Stimulated activated CD4-positive, alpha-beta T cell treated with anti-CD3 and anti-CD28 coated beads, Interleukin-2, amount 100 ng/mL, for 48 hours (primary cell): Measurements from ENCODE around the gene LRMDA.
"Not testable (repeated sequence)": the region's sequence is repeated elsewhere in the genome, so short reads cannot be mapped to it uniquely, and the experiment has no call there.

Source experiments
- DNase-seq, 2 donors: peaks; one replicate each; pipeline ENCODE4 v3.0.0-alpha.2; 2020

Gene LRMDA

GRCh38 chr10:76037531-76038155 lies 606.2 kb downstream of the LRMDA start:
- DNase-seq: no peak

GRCh38 chr10:76038696-76039095 lies 607.3 kb downstream of the LRMDA start:
- DNase-seq: no peak

DNA sequence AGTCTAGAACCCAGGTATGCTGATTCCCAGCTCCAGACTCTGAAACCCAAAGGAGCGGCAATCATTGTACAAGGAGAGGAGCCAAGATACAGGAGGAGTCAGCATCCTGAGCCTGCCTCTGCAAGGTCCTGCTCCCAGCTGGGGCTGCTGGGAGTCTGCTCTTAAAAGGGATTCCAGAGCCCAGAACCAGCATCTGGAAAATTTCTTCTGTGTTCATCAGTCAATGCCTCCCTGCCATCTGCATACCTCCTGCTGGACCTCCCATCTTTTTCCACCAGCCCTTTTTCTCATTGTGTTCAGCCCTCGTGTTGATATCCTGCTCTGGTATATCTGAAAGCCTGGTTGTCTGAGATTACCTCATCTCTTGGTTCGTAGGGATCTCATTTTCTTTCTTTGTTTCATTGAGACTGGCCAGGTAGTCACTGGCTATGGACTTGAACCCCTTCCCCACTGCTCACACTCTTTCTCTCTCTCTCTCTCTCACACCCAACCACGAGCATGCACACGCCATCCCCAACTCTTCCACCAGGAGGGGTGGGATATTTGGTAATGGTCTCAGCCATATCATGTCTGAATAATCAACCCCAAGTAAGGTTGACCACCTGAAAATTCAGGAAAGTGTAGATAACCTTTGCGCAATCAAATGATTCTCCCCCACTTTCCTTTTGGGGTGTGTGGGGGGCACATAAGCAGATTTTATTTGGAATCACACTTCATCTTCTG lies 608.8 kb downstream of the LRMDA start:
- no peak for DNase-seq

GRCh38 chr10:76040830-76041220 lies 609.4 kb downstream of the LRMDA start:
- DNase-seq: no peak

GRCh38 chr10:76041551-76041950 lies 610.1 kb downstream of the LRMDA start:
- no peak for DNase-seq

DNA sequence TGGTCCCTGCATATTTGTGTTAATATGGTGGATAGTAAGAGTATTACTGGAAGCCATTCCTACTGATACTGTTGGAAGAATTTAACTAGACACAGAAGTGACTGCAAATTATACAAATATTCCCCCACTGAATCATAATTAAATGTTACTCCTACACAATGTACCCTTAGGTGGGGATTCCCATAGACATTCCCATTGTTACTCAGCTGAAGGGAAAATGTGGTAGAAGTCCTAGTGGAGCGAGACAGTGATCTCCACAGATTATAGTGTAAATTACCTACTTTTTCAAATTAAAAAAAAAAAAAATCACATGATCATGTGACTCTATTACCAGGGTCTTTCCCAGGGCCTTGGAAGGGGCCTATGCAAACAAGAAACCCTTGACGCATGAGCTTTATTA lies 611.8 kb downstream of the LRMDA start:
- no peak for DNase-seq

- DNase-seq: no peak
Observed at GRCh38 chr10:76044751-76045150, 613.3 kb downstream of the LRMDA start.

GRCh38 chr10:76045174-76045573 lies 613.8 kb downstream of the LRMDA start:
- no peak for DNase-seq

DNA sequence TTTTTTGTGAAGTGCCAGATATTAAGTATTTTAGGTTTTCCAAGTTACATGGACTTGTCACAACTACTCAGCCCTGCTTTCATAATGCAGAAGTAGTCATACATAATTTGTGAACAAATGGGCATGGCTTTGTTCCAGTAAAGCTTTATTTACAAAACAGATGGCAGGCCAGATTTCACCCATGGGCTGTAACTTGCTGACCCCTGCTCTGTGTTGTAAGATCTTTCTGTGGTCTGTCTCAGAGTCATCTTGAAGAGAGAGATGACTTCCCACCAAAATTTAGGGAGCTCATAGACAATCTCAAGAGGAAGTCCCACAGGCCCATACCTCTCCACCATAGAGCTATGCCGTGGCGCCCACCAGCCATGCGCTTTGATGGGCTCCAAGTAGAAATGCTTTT lies 616.1 kb downstream of the LRMDA start:
- no peak for DNase-seq

DNA sequence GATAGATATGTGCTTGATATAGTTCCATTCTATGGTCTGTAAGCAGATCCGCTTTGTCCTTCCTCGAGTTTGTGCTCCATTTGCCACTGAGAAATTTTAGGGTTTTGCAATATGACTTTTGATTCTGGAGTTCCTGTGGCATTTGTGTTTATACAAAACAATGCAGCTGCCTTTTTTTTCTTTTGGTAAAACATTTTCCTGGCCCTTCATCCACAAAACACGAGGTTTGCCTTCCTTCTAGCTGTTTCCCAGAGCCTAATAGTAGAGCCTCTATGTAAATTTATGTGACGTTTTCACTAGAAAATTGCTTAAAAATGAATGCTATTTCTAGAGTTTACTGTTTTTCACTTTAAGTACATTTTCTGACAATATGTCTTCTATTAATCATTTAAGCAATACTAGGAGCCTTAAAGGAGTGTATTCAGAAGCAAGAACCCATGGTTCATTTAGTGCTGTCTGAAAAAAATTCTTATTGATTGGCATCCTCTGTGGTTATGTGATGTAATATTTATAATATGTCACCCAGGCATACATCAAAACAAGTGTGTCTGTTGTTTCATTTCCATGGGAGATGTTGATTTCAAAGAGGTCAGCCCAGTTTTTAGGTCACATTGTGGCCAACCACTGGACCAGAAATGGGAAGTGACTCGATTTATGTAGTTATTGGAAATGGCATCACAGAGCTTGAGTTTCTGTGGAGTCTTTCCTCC lies 618.3 kb downstream of the LRMDA start:
- no peak for DNase-seq

GRCh38 chr10:76050291-76050625 lies 618.8 kb downstream of the LRMDA start:
- no peak for DNase-seq

DNA sequence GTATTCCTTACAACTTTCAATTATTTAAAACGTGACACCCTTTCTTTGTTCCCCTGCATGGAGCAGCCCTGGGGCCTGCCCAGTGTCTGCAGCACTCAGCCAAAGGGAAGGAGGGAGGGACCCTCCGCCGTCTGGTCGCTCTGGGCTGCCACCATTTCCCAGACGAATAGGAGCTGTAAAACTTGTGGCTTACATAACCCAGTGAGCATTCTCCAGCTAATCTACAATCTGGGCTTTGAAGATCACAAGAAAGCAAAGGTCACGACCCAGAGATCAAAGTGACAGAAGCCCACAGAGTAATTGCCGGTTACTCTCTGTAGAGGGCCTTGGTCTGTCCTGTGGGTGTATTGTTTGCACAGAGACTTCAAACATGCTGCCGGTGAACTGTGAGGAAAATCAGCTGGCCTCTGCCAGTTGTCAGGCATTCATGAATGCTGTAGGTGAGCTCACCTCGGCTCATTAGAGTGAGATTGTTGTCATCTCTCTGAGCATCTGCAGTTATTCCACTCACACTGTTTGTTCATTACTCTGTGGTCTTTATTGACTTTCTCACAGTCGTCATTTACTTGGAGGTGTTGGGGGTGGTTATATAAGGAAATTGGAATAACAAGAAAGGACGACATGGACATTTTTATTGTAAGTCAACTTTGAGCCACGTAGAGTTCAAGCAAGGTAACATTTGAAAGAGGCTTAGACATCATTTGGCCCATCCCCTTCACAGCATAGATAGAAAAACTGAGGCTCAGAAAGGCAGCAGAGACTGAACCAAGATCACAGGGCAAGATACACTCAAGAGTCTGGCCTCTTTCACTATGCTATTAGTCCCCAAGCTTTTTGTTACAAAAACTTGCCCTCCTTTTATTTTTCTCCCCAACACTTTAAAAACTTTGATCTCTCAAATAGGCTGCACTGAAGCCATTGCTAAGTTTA lies 619.8 kb downstream of the LRMDA start:
- DNase-seq: no peak

DNA sequence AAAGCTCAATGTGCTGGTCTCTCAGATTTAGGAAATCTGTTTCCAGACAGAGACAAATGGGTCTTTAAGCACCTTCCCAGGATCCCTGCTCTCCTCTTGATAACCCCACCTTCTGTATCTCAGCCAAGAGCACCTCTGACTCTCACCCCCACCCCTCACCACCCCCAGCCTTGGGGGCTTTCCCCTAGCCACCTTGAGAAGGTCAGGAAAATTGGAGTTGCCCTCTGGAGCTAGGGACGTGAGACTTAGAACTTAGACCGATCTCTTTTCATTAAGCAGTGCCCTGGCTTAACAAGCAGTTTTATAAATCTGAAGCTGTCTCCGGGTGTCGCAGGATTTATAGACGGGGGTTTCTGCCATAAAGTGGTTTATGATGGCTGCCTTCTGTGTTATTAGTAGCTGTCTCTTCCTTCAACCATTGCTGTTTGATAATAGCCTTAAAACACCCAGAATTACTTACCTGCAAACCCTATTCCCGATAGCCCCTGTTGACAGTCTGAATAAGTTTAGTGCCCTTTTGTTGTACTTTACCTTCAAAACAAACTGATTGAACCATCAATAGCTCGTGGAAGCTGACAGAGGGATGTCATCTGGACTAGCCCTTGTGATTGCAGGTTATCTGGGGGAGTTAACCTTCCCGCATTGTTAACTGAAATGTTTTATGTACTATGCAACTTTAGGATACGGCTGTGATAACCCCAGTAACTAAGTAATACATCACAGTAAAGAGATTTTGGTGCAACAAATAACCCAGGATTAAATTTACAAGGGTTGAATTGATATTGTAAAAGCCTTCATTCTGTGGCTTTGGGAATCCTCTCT lies 621.5 kb downstream of the LRMDA start:
- DNase-seq: no peak

- DNase-seq: no peak
Observed at GRCh38 chr10:76055466-76055865, 624.0 kb downstream of the LRMDA start.

DNA sequence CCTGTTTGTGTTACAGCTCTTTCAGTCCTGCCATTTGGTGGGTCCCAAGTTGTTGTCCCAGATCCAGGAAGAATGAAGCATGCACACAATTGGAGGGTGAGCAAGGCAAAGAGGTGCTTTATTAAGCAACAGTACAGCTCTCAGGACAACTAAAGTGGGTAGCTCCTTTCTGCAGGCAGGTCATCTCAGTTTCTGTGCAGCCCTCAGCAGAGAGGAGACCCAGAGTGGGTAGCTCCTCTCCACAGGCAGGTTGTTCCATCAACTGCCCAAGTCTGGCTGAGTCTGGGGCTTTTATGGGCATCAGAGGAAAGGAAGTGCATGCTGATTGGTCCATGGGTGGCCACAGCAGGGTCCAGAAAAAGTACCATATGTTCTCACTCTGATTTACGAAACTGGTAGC lies 624.5 kb downstream of the LRMDA start:
- DNase-seq: no peak

GRCh38 chr10:76060993-76061392 lies 629.6 kb downstream of the LRMDA start:
- not testable (repeated sequence) for DNase-seq

GRCh38 chr10:76066457-76066856 lies 635.0 kb downstream of the LRMDA start:
- DNase-seq: no peak

DNA sequence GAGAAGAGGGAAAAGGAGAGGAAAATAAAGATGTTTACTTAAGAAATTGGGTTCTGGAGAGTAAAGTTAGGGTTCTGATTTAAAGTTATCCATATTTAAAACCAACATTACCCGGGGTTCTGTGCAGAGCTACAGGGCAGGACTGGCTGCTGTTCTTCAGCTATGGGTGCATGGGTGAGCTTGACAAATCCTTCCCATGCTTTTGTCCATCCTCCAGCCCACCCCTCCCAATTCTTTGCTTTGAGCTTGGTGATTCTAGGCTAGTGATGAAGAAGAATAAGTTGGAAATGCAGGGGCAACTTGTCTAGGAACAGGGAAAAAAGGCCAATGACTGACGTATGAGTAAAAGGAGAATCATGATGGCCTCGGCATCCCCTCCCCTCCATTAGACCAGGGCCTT lies 636.0 kb downstream of the LRMDA start:
- DNase-seq: no peak

- no peak for DNase-seq
Observed at GRCh38 chr10:76068856-76069255, 637.4 kb downstream of the LRMDA start.

GRCh38 chr10:76070916-76071315 lies 639.5 kb downstream of the LRMDA start:
- DNase-seq: no peak

- no peak for DNase-seq
Observed at GRCh38 chr10:76071653-76072365, 640.4 kb downstream of the LRMDA start.

- DNase-seq: no peak
Observed at GRCh38 chr10:76072384-76072783, 641.0 kb downstream of the LRMDA start.
